T-helper 22 cell (primary cell): ENCODE measurements around the gene LYSMD1.
"Not testable (repeated sequence)": the region's sequence is repeated elsewhere in the genome, so short reads cannot be mapped to it uniquely, and the experiment has no call there.

ENCODE experiments used
- DNase-seq: peaks from one replicate; pipeline ENCODE4 v3.0.0-alpha.2; 2020; ENCODE audit warnings: low read depth

LYSMD1 gene

DNA sequence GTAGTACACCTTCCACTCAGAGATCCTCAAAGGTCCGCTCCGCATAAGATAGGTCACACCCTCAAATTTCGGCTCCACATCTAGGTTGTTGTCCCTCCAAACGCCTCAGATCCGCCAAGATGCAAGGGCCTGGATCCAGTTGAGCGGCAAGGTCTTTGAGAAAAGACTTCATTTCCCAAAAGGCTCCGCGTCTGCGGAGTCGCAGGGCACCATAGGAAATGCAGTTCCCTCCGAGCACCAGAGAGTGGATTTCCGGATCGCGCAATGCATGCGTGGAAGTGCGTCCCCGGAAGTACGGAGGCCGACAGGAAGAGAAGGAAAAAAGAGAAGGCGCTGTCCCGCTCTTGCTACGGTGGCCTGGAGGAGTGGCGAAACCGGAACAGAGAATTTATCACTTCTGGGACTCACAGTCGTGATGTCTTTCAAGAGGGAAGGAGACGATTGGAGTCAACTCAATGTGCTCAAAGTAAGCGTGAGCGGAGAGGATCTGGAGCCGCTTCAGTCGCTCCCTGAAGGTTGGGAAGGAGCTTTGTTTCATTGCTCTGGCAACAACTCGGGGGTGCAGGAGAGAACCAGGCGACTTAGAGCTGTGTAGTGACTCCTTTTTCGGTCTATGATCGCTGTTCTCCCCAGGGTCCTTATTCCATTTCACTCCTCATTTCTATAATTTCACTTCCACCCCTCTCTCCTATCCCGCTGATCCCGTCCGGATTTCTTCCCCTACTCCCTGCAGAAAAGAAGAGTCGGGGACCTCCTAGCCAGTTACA, at the start of gene LYSMD1, which contains the start of gene SCNM1:
TSS of gene LYSMD1 (minus strand) at position 165 of the 767 bp plus-strand sequence. CDS start 644 bp downstream, outside the sequence.
TSS of gene SCNM1 (plus strand) at position 407 of the 767 bp plus-strand sequence. CDS start at position 416, 9 bp downstream.
- peak; percentile 96 for DNase-seq

GRCh38 chr1:151213560-151213959, 47.9 kb upstream of the LYSMD1 start:
- no peak for DNase-seq

GRCh38 chr1:151211972-151212705, 46.4 kb upstream of the LYSMD1 start:
- no peak for DNase-seq

DNA sequence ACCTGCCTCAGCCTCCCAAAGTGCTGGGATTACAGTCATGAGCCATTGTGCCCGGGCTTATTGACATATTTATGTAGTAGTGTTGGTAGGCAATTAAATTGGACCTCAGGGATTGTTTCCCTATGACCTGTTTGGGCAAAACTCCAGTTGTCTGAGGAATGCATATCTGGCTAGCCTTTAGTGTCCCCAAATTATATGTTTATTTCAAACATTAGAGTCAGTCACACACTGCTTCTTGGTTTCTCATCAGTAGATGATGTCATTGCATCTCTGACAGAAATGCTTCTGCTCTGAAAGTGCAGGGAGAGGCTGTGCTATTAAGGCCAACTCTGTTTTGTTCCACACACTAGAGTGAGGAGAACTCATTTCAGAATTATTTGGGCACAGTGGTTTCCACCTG, 45.1 kb upstream of the LYSMD1 start:
- DNase-seq: no peak

GRCh38 chr1:151205381-151205965, 39.8 kb upstream of the LYSMD1 start:
- DNase-seq: not testable (repeated sequence)

- DNase-seq: no peak
Measured at GRCh38 chr1:151199873-151200581, 34.3 kb upstream of the LYSMD1 start.

DNA sequence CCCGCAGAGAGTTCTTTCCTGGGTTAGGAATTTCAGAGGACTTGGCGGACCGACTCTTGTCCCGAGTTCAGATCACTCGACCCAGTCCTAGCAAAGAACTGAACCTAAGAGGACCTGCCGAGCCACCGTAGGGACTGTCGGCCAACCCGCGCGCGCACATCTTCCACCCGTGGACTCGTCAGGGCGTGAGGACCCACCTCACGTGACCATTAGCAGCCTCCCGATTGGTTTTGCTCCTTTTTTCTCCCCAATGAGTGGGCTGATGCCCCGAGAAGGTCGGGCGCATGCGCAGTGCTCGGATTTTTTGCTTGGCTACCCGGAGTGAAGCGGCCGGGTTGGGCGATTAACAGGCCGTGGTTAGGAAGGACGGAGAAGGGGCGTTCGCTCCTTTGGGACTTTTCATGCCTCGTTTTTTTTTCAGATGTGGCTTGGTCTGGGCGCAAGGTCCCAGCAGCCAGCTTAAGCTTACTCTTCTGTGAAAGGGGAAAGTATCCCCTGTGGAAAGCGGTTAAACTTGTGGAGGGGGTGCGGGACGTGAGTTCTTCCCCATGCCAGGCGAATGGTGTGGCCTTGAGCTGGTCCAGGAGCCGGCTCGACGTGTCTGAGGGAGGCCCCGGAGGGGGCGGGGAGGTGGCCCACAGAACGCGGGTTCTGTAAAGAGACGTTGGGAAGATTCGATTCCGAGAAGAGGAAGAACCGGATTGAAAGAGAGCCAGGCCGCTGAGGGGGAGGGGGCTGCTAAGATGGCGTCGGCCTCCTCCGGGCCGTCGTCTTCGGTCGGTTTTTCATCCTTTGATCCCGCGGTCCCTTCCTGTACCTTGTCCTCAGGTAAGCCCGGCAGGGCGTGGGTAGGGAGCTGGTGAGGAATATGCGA, 32.8 kb upstream of the LYSMD1 start, which contains the start of gene PIP5K1A:
TSS of gene PIP5K1A (plus strand) at position 299 of the 874 bp plus-strand sequence. CDS start at position 744, 445 bp downstream.
- DNase-seq: peak; percentile 99

DNA sequence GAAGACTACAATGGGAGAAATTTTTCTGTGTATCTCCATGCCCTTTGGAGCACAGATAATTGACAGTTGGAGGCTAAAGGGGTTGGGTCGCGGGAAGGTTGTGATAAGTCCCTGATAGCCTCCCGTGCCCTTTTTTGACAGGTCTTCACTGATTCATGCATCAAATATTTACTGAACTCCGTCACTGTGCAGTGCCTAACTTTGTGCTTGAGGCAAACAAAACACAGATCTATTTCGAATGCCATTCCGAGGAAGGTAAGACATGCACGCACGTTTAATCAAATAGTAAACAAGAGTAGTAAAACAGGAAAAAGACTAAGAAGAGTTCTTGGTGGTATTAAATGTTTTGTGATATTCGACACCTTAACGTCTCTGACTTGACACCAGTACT, 32.2 kb upstream of the LYSMD1 start:
- no peak for DNase-seq

DNA sequence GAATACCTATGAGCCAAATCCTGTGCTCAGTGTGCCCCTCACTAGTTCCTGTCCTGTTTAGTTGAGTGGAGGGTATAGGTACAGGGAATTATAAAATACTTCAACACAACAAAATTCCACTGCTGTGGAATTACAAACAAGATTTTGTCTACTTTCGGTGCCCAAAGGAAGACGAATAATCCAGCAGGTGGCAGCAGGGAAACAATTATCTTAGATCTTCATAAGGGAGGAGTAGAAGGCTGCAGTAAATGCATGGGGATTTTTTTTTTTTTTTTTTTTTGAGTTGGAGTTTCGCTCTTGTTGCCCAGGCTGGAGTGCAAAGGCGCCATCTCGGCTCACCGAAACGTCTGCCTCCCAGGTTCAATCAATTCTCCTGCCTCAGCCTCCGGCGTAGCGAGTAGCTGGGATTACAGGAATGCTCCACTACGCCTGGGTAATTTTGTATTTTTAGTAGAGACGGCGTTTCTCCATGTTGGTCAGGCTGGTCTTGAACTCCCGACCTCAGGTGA, 30.6 kb upstream of the LYSMD1 start:
- peak; percentile 19 for DNase-seq

DNA sequence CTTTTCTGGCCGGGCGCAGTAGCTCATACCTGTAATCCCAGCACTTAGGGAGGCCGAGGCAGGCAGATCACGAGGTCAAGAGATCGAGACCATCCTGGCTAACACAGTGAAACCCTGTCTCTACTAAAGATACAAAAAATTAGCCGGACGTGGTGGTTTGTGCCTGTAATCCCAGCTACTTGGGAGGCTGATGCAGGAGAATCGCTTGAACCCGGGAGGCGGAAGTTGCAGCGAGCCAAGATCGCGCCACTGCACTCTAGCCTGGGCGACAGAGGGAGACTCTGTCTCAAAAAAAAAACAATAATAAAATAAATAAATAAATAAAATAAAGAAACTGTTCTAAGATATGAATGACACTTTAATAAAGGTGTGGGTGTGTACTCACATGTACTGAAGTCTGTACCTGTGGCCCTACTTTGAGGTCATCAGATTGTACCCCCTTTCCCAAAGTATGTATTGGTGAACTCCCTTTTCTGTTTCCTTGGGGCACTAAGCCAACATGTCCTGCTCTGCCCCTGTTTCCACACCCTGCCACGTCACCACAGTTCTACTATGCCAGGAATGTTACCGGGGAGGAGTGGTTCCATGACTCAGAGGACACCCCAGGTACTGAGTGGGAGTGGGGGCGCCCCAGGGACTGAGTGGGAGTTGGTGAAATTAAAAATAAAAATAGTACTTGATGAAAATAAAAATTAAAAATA, 29.3 kb upstream of the LYSMD1 start:
- DNase-seq: not testable (repeated sequence)

GRCh38 chr1:151193856-151194255, 28.2 kb upstream of the LYSMD1 start:
- no peak for DNase-seq

DNA sequence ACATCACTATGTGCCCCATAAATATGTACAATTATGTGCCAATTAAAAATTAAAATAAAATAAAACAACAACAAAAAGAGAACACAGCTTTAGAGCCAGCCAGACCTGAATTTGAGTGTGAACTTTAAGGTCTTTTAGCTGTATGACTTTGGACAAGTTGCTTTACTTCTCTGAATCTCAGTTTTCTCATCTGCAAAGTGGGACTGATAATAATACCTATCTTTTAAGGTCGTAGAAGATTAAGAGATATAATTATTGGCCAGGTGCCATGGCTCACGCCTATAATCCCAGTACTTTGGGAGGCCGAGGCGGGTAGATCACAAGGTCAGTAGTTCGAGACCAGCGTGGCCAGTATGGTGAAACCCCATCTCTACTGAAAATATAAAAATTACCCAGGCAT, 27.6 kb upstream of the LYSMD1 start:
- no peak for DNase-seq

DNA sequence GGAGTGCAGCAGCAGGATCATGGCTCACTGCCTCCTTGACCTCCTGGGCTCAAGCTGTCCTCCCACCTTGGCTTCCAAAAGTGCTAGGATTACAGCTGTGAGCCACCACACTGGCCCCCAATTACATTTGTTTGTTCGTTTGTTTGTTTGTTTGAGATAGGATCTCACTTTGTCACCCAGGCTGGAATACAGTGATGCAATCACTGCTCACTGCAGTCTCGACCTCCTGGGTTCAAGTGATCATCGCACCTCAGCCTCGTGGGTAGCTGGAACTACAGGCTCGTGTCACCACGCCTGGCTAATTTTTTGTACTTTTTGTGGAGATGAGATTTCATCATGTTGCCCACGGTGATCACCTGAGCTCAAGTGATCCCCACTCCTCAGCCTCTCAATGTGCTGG, 26.3 kb upstream of the LYSMD1 start:
- no peak for DNase-seq

- DNase-seq: peak; percentile 78
Measured at GRCh38 chr1:151189637-151190445, 24.1 kb upstream of the LYSMD1 start, which contains the start of gene VPS72. Gene VPS72, minus strand, starts transcription at chr1:151190197. Its CDS starts 76 bp downstream, at chr1:151190121.

DNA sequence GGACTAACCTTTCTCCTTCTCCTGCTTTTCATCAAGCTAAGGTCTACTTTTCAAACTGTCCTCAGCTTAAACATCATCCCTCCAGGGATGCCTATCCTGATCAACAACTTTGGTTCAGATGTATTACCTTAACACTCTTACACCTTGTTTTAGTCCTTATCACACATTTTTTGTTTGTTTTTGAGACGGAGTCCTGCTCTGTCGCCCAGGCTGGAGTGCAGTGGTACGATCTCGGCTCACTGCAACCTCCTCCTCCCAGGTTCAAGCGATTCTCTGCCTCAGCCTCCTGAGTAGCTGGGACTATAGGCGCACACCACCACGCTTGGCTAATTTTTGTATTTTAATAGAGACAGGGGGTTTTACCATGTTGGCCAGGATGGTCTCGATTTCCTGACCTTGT, 23.0 kb upstream of the LYSMD1 start:
- DNase-seq: not testable (repeated sequence)

- no peak for DNase-seq
Measured at GRCh38 chr1:151187205-151187604, 21.5 kb upstream of the LYSMD1 start.

DNA sequence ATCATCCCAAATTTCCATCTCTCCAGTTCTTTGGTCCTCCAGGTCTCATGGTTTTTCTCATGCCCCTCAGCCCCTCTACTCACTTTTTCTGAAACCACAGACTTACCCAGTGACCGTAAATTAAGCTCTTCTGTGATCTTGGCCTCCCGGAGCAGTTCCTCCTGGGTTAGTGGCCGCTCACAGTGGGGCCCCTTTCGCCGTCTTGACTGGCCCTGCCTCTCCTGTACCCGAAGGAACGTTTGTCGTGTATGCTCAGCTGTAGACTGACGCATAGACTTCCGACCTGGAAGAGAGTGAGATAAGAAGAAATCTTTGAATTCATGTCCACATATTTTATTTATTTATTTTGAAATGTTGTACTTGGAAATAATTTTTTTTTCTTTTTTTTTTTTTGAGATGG, 18.5 kb upstream of the LYSMD1 start:
- DNase-seq: no peak

DNA sequence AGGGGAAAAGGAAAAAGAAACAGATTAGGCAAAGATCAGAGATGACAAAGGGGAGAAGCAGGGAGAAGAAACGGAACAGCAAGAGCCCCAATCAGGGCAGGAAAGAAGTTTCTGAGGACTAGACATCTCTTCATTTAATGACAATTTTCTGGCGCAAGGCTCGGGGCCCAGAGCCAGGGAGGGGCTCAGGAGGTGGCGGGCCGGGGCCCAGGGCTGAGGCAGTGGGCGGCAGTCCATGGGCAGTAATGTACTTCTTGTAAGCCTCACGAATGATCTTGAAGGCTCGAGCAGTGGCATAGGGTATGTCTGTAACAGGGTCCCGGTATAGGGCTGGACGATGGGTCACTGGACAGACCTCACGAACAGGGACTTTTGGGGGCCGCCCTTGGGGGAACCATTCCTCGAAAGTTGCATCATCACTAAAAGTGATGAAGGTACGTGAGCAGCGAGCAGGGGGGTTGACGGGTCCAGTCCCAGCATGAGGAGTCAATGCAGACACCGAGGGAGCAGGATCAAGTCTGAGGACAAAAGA, 10.9 kb upstream of the LYSMD1 start:
- DNase-seq: no peak

GRCh38 chr1:151175863-151176262, 10.2 kb upstream of the LYSMD1 start, which contains the start of gene TMOD4:
Gene TMOD4, minus strand, starts transcription at chr1:151175981. Its CDS starts 1,106 bp downstream, at chr1:151174875.
- DNase-seq: no peak
